T1000 (cell line): ENCODE data around the gene RNF180.
"Not testable (repeated sequence)": the region's sequence is repeated elsewhere in the genome, so short reads cannot be mapped to it uniquely, and the experiment has no call there.

ENCODE experiments used
- DNase-seq: peaks from one replicate; lab custom pipeline; 2025; ENCODE audit warnings: mixed read lengths; lab: John Stamatoyannopoulos, UW

Gene RNF180

DNA sequence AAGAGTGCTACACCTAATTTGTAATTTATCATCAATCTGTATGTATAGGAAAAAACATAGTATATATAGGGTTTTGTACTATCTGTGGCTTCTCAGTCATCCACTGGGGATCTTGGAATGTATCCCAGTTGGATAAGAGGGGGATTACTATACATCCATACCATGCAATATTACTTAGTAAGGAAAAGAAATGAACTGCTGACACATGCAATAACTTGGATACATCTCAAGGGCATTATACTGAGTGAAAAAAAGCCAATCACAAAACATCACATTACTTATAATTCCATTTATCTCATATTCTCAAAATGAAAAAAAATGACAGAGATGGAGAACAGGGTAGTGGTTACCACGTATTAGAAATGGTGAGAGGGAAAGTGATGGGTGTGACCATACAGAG is 231.9 kb downstream of the RNF180 start:
- no peak for DNase-seq

GRCh38 chr5:64398735-64399134 is 233.1 kb downstream of the RNF180 start:
- not testable (repeated sequence) for DNase-seq

- DNase-seq: not testable (repeated sequence)
Observed at GRCh38 chr5:64407103-64407825, 241.6 kb downstream of the RNF180 start.

DNA sequence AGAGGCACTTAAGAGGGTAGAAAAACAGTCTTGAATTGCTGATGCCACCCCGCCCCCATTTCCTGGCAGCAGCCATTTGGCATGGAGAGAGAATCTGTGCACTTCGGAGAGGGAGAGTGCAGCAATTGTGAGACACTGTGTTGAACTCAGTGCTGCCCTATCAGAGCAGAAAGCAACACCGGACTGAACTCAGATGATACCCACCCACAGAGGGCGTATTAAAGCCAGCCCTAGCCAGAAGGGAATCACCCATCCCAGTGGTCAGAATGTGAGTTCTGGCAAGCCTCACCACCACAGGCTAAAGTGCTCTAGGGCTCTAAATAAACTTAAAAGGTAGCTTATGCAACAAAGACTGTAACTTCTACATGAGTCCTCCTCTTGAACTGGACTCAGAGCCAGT is 251.7 kb downstream of the RNF180 start:
- DNase-seq: no peak

GRCh38 chr5:64418013-64418412 is 252.4 kb downstream of the RNF180 start:
- no peak for DNase-seq
